Testis (tissue), 3 donors: ENCODE results near the gene TMEM273. TPM values are rescaled to one million over a fixed set of nuclear protein-coding genes. Genes with fewer than 3 reads are reported as not detected.

Experiments
- DNase-seq: peaks from one replicate; pipeline ENCODE4 v3.0.0-alpha.2; 2019
- H3K27ac ChIP-seq, 2 donors: fragments of 200-600 bp; sonication (generic); one replicate each; pipeline ENCODE4 v1.5.1; 2019
- H3K27me3 ChIP-seq: fragments of 200-600 bp; sonication (generic); one replicate; pipeline ENCODE4 v1.5.1; 2019
- H3K36me3 ChIP-seq: fragments of 200-600 bp; sonication (generic); one replicate; pipeline ENCODE4 v1.5.1; 2017; ENCODE audit warnings: low read depth; ENCODE audit errors: missing control alignments
- H3K4me1 ChIP-seq: fragments of 200-600 bp; sonication (generic); one replicate; pipeline ENCODE4 v1.5.1; 2019
- H3K4me3 ChIP-seq, 2 donors: fragments of 200-600 bp; sonication (generic); one replicate each; pipeline ENCODE4 v1.5.1; 2017 to 2019
- H3K9me3 ChIP-seq: fragments of 200-600 bp; sonication (generic); one replicate; pipeline ENCODE4 v1.5.1; 2017
- CTCF ChIP-seq, 3 experiments: fragments of 450-650 bp in 2 of 3; fragments of 200-600 bp in 1 of 3; sonication (generic) in 1 of 3; IDR thresholded peaks; one replicate each; pipeline ENCODE4 v1.5.1; 2016 to 2019; ENCODE audit warnings: antibody characterized with exemption in 3 of 3, mild to moderate bottlenecking in 2 of 3, moderate library complexity in 1 of 3
- POLR2A ChIP-seq: fragments of 450-650 bp; IDR thresholded peaks from one replicate; pipeline ENCODE4 v1.6.1; 2017; ENCODE audit warnings: antibody characterized with exemption, mild to moderate bottlenecking, moderate library complexity
- WGBS, 2 donors: methylation state at CpG; one replicate each; pipeline ENCODE4 v1.1.5; 2018; 5-methylcytosine and 5-hydroxymethylcytosine counted together
- intact Hi-C: fragments of 100-400 bp; cut with DNase I; formaldehyde crosslinking; loops from one replicate; pipeline ENCODE4 v1.15.1; 2023; ENCODE audit warnings: low total_unique reads
- polyA plus RNA-seq: library from polyadenylated mRNA; stranded (reverse); fragments of 350-450 nt; fragmentation: Illumina TruSeq; extraction: RNeasy Lipid Tissue Mini Kit (QIAGEN cat#74804); gene quantifications from one replicate; pipeline ENCODE4 v1.2.3, GENCODE V29; 2014; ENCODE audit warnings: low read depth, low replicate concordance; ENCODE audit not compliant: insufficient read depth
- total RNA-seq, 2 donors: library from RNA; depleted of rRNA; stranded (reverse); fragments of >200 nt; gene quantifications; one replicate each; pipeline ENCODE4 v1.2.3, GENCODE V29; 2016

The TMEM273 gene
- total and polyA plus RNA-seq, 3 donors from 2014 or later: 4.5 to 8.2 (median 5.3) TPM

- TF ChIP-seq CTCF (IDR thresholded peaks at IDR 0.05) (no peak), POLR2A (no peak)
- intact Hi-C loops: no loop called here
Measured at GRCh38 chr10:49223205-49223604, 35.0 kb upstream of the TMEM273 start.

GRCh38 chr10:49222170-49222569 lies 34.0 kb upstream of the TMEM273 start:
- no peaks in the 10 kb centered on the region for H3K27me3 ChIP-seq
- H3K4me1 ChIP-seq: no peaks in the 10 kb centered on the region
- no peak overlapping the region for H3K4me3 ChIP-seq
- H3K27ac ChIP-seq: no peak overlapping the region
- 90 to 92% methylated on average over 3 of the region's 3 CpGs for WGBS, 2 donors
- H3K9me3 ChIP-seq: no peaks in the 10 kb centered on the region
- intact Hi-C loops: no loop called here
- DNase-seq: no peak
- no peaks in the 10 kb centered on the region for H3K36me3 ChIP-seq
- TF ChIP-seq CTCF (IDR thresholded peaks at IDR 0.05): no peak
- TF ChIP-seq POLR2A: no peak

More at GRCh38 chr10:49223205-49223604, 35.0 kb upstream of the TMEM273 start:
- H3K36me3 ChIP-seq: no peaks in the 10 kb centered on the region
- H3K9me3 ChIP-seq: no peaks in the 10 kb centered on the region
- no peak overlapping the region for H3K27ac ChIP-seq
- no peaks in the 10 kb centered on the region for H3K4me1 ChIP-seq
- no peak overlapping the region for H3K4me3 ChIP-seq
- H3K27me3 ChIP-seq: no peaks in the 10 kb centered on the region
- DNase-seq: no peak

GRCh38 chr10:49220679-49221078 lies 32.5 kb upstream of the TMEM273 start:
- Histone ChIP-seq H3K27me3 (no peaks in the 10 kb centered on the region), H3K9me3 (no peaks in the 10 kb centered on the region), H3K27ac (no peak overlapping the region), H3K4me3 (no peak overlapping the region), H3K36me3 (no peaks in the 10 kb centered on the region), H3K4me1 (no peaks in the 10 kb centered on the region)
- 60 to 88% methylated on average over 2 of the region's 2 CpGs for WGBS, 2 donors
- TF ChIP-seq CTCF (IDR thresholded peaks at IDR 0.05): no peak
- TF ChIP-seq POLR2A: no peak
- no peak for DNase-seq
- intact Hi-C loops: no loop called here

GRCh38 chr10:49220031-49220430 lies 31.8 kb upstream of the TMEM273 start:
- DNase-seq: no peak
- intact Hi-C loops: no loop called here
- no peak overlapping the region for H3K4me3 ChIP-seq
- no peaks in the 10 kb centered on the region for H3K9me3 ChIP-seq
- TF ChIP-seq POLR2A (no peak), CTCF (IDR thresholded peaks at IDR 0.05) (no peak)
- H3K27me3 ChIP-seq: no peaks in the 10 kb centered on the region
- H3K36me3 ChIP-seq: no peaks in the 10 kb centered on the region
- no peak overlapping the region for H3K27ac ChIP-seq
- WGBS, 2 donors: 100% methylated on average over 1 of the region's 1 CpG
- H3K4me1 ChIP-seq: no peaks in the 10 kb centered on the region

- no peak for TF ChIP-seq CTCF (IDR thresholded peaks at IDR 0.05)
- TF ChIP-seq POLR2A: no peak
- H3K27me3 ChIP-seq: no peaks in the 10 kb centered on the region
- DNase-seq: no peak
- WGBS, 2 donors: 66% methylated on average over 2 of the region's 2 CpGs
- H3K4me3 ChIP-seq: no peak overlapping the region
- intact Hi-C loops: no loop called here
- H3K9me3 ChIP-seq: no peaks in the 10 kb centered on the region
- H3K36me3 ChIP-seq: no peaks in the 10 kb centered on the region
- H3K27ac ChIP-seq: no peak overlapping the region
- H3K4me1 ChIP-seq: no peaks in the 10 kb centered on the region
Measured at GRCh38 chr10:49219248-49219647, 31.1 kb upstream of the TMEM273 start.
